CD14-positive monocyte (primary cell): ENCODE data around the gene SEMA3E. TPM values are rescaled to one million over a fixed set of nuclear protein-coding genes. Genes with fewer than 3 reads are reported as not detected.

Experiments
- DNase-seq, 3 donors: peaks; one replicate each; pipeline ENCODE4 v3.0.0-alpha.2; 2011 to 2022
- H2AFZ ChIP-seq: 2 replicates; pipeline ENCODE4 v1.6.0; 2012; ENCODE audit warnings: mild to moderate bottlenecking, low read depth, low read length, inconsistent platforms; ENCODE audit not compliant: insufficient read depth, poor library complexity, severe bottlenecking
- H3K27ac ChIP-seq, 2 donors: 1 replicate in 1 of 2; 2 replicates in 1 of 2; pipeline ENCODE4 v1.5.1; 2012 to 2013; ENCODE audit warnings: low read length in 2 of 2, control low read depth in 1 of 2, inconsistent platforms in 1 of 2, low read depth in 1 of 2, mild to moderate bottlenecking in 1 of 2
- H3K27me3 ChIP-seq, 2 donors: one replicate each; pipeline versions ENCODE4 v1.6.0 to v1.6.1; 2011 to 2013; ENCODE audit warnings: low read length in 2 of 2; ENCODE audit not compliant: control insufficient read depth in 2 of 2, insufficient read depth in 2 of 2
- H3K36me3 ChIP-seq, 2 donors: replicated peaks in 1 of 2; 1 replicate in 1 of 2; 2 replicates in 1 of 2; pipeline versions ENCODE4 v1.5.1 to v1.6.1; 2012 to 2013; ENCODE audit warnings: low read length in 2 of 2, control low read depth in 1 of 2, inconsistent platforms in 1 of 2, mild to moderate bottlenecking in 1 of 2; ENCODE audit not compliant: insufficient read depth in 2 of 2, control insufficient read depth in 1 of 2
- H3K4me1 ChIP-seq, 2 donors: 1 replicate in 1 of 2; 2 replicates in 1 of 2; pipeline versions ENCODE4 v1.5.1 to v1.6.1; 2012 to 2013; ENCODE audit warnings: low read length in 2 of 2, control low read depth in 1 of 2, inconsistent platforms in 1 of 2, mild to moderate bottlenecking in 1 of 2, moderate library complexity in 1 of 2; ENCODE audit not compliant: insufficient read depth in 2 of 2, control insufficient read depth in 1 of 2
- H3K4me2 ChIP-seq: replicated peaks from 2 replicates; pipeline ENCODE3; 2012; ENCODE audit warnings: low read length, moderate library complexity, mild to moderate bottlenecking; ENCODE audit not compliant: poor library complexity, severe bottlenecking; ENCODE audit errors: extremely low read depth
- H3K4me3 ChIP-seq, 3 experiments: fragments of 200-600 bp in 1 of 3; sonication (generic) in 1 of 3; replicated peaks in 1 of 3; 1 replicate in 2 of 3; 2 replicates in 1 of 3; pipeline ENCODE4 v1.5.1; 2011 to 2013; ENCODE audit warnings: low read length in 3 of 3, mild to moderate bottlenecking in 3 of 3, control low read depth in 2 of 3, low read depth in 2 of 3, inconsistent platforms in 1 of 3, moderate library complexity in 1 of 3
- H3K79me2 ChIP-seq: 2 replicates; pipeline ENCODE4 v1.6.0; 2012; ENCODE audit warnings: mild to moderate bottlenecking, control low read depth, inconsistent platforms, low read length, moderate library complexity; ENCODE audit not compliant: insufficient read depth
- H3K9ac ChIP-seq: 2 replicates; pipeline ENCODE4 v1.6.0; 2017; ENCODE audit warnings: low read length, mild to moderate bottlenecking; ENCODE audit not compliant: insufficient read depth, poor library complexity, severe bottlenecking
- H3K9me3 ChIP-seq, 2 donors: replicated peaks in 1 of 2; 1 replicate in 1 of 2; 2 replicates in 1 of 2; pipeline versions ENCODE4 v1.5.1 to v1.6.1; 2012 to 2013; ENCODE audit warnings: low read length in 2 of 2, control low read depth in 1 of 2; ENCODE audit not compliant: control insufficient read depth in 1 of 2, insufficient read depth in 1 of 2
- H4K20me1 ChIP-seq: 2 replicates; pipeline ENCODE4 v1.6.0; 2012; ENCODE audit warnings: mild to moderate bottlenecking, low read length, control low read depth, moderate library complexity; ENCODE audit not compliant: insufficient read depth
- H3K27ac Mint-ChIP-seq, 7 donors: one replicate each; pipeline ENCODE4 v1.8.0; 2020; ENCODE audit warnings: mild to moderate bottlenecking in 7 of 7, mixed read lengths in 7 of 7, moderate library complexity in 6 of 7, inconsistent platforms in 2 of 7
- H3K27me3 Mint-ChIP-seq, 3 donors: one replicate each; pipeline ENCODE4 v1.8.0; 2021 to 2022; ENCODE audit warnings: low read depth in 3 of 3, mild to moderate bottlenecking in 3 of 3, mixed read lengths in 3 of 3, moderate library complexity in 3 of 3, inconsistent platforms in 1 of 3
- H3K36me3 Mint-ChIP-seq, 2 donors: one replicate each; pipeline ENCODE4 v1.8.0; 2020; ENCODE audit warnings: mixed read lengths in 2 of 2, inconsistent platforms in 1 of 2, mild to moderate bottlenecking in 1 of 2
- H3K4me1 Mint-ChIP-seq: one replicate; pipeline ENCODE4 v1.8.0; 2020; ENCODE audit warnings: mild to moderate bottlenecking, mixed read lengths
- H3K4me3 Mint-ChIP-seq, 2 donors: one replicate each; pipeline ENCODE4 v1.8.0; 2020; ENCODE audit warnings: mild to moderate bottlenecking in 2 of 2, mixed read lengths in 2 of 2, moderate library complexity in 1 of 2
- H3K9me3 Mint-ChIP-seq, 7 donors: one replicate each; pipeline ENCODE4 v1.8.0; 2020 to 2022; ENCODE audit warnings: mixed read lengths in 7 of 7, mild to moderate bottlenecking in 6 of 7, moderate library complexity in 6 of 7, inconsistent platforms in 2 of 7
- CTCF ChIP-seq: fragments of 200-600 bp; IDR thresholded peaks from one replicate; pipeline ENCODE4 v1.8.0; 2022; ENCODE audit warnings: antibody characterized with exemption, mild to moderate bottlenecking
- WGBS: methylation state at CpG from one replicate; pipeline ENCODE4 v1.1.5; 2013; ENCODE audit warnings: missing lambda C conversion rate; ENCODE audit not compliant: insufficient coverage; 5-methylcytosine and 5-hydroxymethylcytosine counted together
- intact Hi-C, 2 donors: fragments of 100-400 bp; cut with micrococcal nuclease; formaldehyde crosslinking; loops; one replicate each; pipeline versions ENCODE4 v1.15.0 to v1.15.1; 2023
- polyA plus RNA-seq, 3 donors: library from polyadenylated mRNA; depleted of rRNA in 1 of 3; unstranded in 2 of 3; stranded (reverse) in 1 of 3; fragments of 300-500 nt in 2 of 3; fragments of >200 nt in 1 of 3; fragmentation: Illumina TruSeq in 2 of 3; gene quantifications; 1 replicate in 2 of 3; 2 replicates in 1 of 3; pipeline ENCODE4 v1.2.3, GENCODE V29; 2012 to 2021

SEMA3E gene
- polyA plus RNA-seq, 3 donors, result not detected

GRCh38 chr7:83478616-83479015 is 170.3 kb downstream of the SEMA3E start:
- no peak overlapping the region for H3K4me2 ChIP-seq
- no CpG with 5 or more reads among the region's 1 CpG for WGBS
- no peaks in the 10 kb centered on the region for H3K36me3 Mint-ChIP-seq
- no peaks in the 10 kb centered on the region for H3K36me3 ChIP-seq
- H3K27ac ChIP-seq, result no peak overlapping the region
- no peak overlapping the region for H3K4me3 ChIP-seq
- H3K4me1 ChIP-seq, result no peaks in the 10 kb centered on the region
- H4K20me1 ChIP-seq, result no peaks in the 10 kb centered on the region
- H3K27me3 ChIP-seq, result no peaks in the 10 kb centered on the region
- no peak overlapping the region for H3K4me3 Mint-ChIP-seq
- H3K27ac Mint-ChIP-seq, result no peak overlapping the region
- no peak overlapping the region for H2AFZ ChIP-seq
- H3K79me2 ChIP-seq, result no peaks in the 10 kb centered on the region
- no peak overlapping the region for H3K9ac ChIP-seq
- H3K27me3 Mint-ChIP-seq, result peaks cover 0 to 3% (median 0%) of the 10 kb centered on the region in 3 donors
- no peaks in the 10 kb centered on the region for H3K9me3 ChIP-seq
- H3K4me1 Mint-ChIP-seq, result no peaks in the 10 kb centered on the region
- intact Hi-C loops, result no loop called here
- no peak for DNase-seq
- peaks cover 0 to 5% (median 0%) of the 10 kb centered on the region in 7 donors for H3K9me3 Mint-ChIP-seq
- no peak for TF ChIP-seq CTCF

GRCh38 chr7:83476511-83477050 is 172.4 kb downstream of the SEMA3E start:
- Histone ChIP-seq H3K27ac (no peak overlapping the region), H3K9me3 (no peaks in the 10 kb centered on the region), H3K4me2 (no peak overlapping the region), H2AFZ (no peak overlapping the region), H3K79me2 (no peaks in the 10 kb centered on the region), H3K9ac (no peak overlapping the region), H4K20me1 (no peaks in the 10 kb centered on the region), H3K27me3 (no peaks in the 10 kb centered on the region), H3K36me3 (no peaks in the 10 kb centered on the region), H3K4me3 (no peak overlapping the region), H3K4me1 (no peaks in the 10 kb centered on the region)
- no peaks in the 10 kb centered on the region for H3K36me3 Mint-ChIP-seq
- no peaks in the 10 kb centered on the region for H3K4me1 Mint-ChIP-seq
- no peak overlapping the region for H3K27ac Mint-ChIP-seq
- TF ChIP-seq CTCF, result no peak
- intact Hi-C loops, result no loop called here
- no CpG with 5 or more reads among the region's 4 CpGs for WGBS
- no peak for DNase-seq
- peaks cover 0 to 3% (median 0%) of the 10 kb centered on the region in 3 donors for H3K27me3 Mint-ChIP-seq
- peaks cover 0 to 3% (median 0%) of the 10 kb centered on the region in 7 donors for H3K9me3 Mint-ChIP-seq
- H3K4me3 Mint-ChIP-seq, result no peak overlapping the region
